ENCODE results near the gene UVRAG. TPM values are rescaled to one million over a fixed set of nuclear protein-coding genes. Genes with fewer than 3 reads are reported as not detected.

Gene UVRAG
- total and polyA plus RNA-seq, 2 donors (not counting 1 experiment from before 2014, with no cell fraction given) = 37.7 to 94.1 TPM

- Mint-ChIP-seq H3K9me3 (ENCODE audit: insufficient read depth) (no peaks in the 10 kb centered on the region), H3K27ac (no peak overlapping the region), H3K4me1 (peaks cover 17% of the 10 kb centered on the region), H3K27me3 (no peaks in the 10 kb centered on the region), H3K4me3 (no peak overlapping the region)
- peaks cover 14 to 16% of the 10 kb centered on the region in 2 experiments for H3K36me3 ChIP-seq (replicated peaks in 1 of 2; ENCODE audit: control extremely low read depth in 1 of 2, control insufficient read depth in 1 of 2, extremely low read depth in 1 of 2, insufficient read depth in 2 of 2, low read length in 1 of 2)
- intact Hi-C loops (cut with micrococcal nuclease) = no loop called here
- DNase-seq (peak; percentile 20), ATAC-seq (ENCODE audit: low read depth) (no peak)
- H4K20me1 ChIP-seq (ENCODE audit: control insufficient read depth, insufficient read depth, low read length, poor library complexity, severe bottlenecking) = peaks cover 39% of the 10 kb centered on the region
- ChIA-PET CTCF (interaction anchor here (1.2 to 1.5 kb wide), 2 partner anchors 116 to 136 kb away, joined by 3 to 5 read pairs; no protein-coding TSS in a partner anchor), POLR2A (no interaction called here)
- H3K9ac ChIP-seq (ENCODE audit: low read length) = no peak overlapping the region
- peaks cover 22% of the 10 kb centered on the region for H3K79me2 ChIP-seq (ENCODE audit: control insufficient read depth, insufficient read depth, low read length)
- no peak overlapping the region for H3K27ac ChIP-seq (ENCODE audit: low read length in 2 of 2)
- peaks cover 0 to 6% of the 10 kb centered on the region in 2 donors for H3K4me1 ChIP-seq (ENCODE audit: control insufficient read depth in 2 of 2, insufficient read depth in 2 of 2, low read length in 2 of 2)
- H2AFZ ChIP-seq (ENCODE audit: insufficient read depth, low read depth, low read length, poor library complexity, severe bottlenecking) = no peak overlapping the region
- H3K4me3 ChIP-seq (ENCODE audit: control extremely low read depth in 1 of 5, extremely low read depth in 1 of 5, insufficient read depth in 1 of 5, low read depth in 2 of 5, low read length in 4 of 5) = no peak overlapping the region
- TF ChIP-seq EZH2 (IDR thresholded peaks at IDR 0.05; ENCODE audit: borderline replicate concordance, insufficient read depth, low read depth, low read length, poor library complexity, severe bottlenecking) = no peak
- TF ChIP-seq, protein P1, sequence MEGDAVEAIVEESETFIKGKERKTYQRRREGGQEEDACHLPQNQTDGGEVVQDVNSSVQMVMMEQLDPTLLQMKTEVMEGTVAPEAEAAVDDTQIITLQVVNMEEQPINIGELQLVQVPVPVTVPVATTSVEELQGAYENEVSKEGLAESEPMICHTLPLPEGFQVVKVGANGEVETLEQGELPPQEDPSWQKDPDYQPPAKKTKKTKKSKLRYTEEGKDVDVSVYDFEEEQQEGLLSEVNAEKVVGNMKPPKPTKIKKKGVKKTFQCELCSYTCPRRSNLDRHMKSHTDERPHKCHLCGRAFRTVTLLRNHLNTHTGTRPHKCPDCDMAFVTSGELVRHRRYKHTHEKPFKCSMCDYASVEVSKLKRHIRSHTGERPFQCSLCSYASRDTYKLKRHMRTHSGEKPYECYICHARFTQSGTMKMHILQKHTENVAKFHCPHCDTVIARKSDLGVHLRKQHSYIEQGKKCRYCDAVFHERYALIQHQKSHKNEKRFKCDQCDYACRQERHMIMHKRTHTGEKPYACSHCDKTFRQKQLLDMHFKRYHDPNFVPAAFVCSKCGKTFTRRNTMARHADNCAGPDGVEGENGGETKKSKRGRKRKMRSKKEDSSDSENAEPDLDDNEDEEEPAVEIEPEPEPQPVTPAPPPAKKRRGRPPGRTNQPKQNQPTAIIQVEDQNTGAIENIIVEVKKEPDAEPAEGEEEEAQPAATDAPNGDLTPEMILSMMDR (IDR thresholded peaks at IDR 0.05) = no peak
- peak overlapping the region; percentile 11 for H3K4me2 ChIP-seq (replicated peaks; ENCODE audit: low read depth, low read length, poor library complexity, severe bottlenecking)
- H3K27me3 ChIP-seq (replicated peaks in 1 of 4; ENCODE audit: control extremely low read depth in 1 of 4, control insufficient read depth in 3 of 4, insufficient read depth in 4 of 4, low read length in 3 of 4) = no peaks in the 10 kb centered on the region
- H3K9me3 ChIP-seq (ENCODE audit: control extremely low read depth in 1 of 3, control insufficient read depth in 2 of 3, insufficient read depth in 1 of 3, low read length in 2 of 3) = no peaks in the 10 kb centered on the region
These were observed 218.7 kb downstream of the UVRAG start for GRCh38 chr11:76033699-76034098.

DNA sequence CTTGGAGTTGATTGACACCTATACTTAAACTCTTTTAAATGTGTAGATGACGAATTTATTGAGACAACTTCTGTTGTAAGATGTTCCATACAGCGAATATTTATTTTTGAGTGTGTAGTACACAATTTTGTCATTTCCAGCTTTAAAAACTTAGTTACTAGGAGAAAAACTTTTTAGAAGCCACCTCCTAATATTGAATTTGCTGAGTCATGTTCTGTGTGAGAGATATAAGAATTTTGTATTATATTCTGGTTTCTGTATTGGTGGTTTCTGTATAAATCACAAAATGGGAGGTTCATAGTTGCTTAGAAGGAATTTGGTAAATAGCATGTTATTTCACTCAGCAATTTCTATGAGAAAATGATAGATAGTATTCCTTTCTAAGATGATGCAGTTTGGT is 220.0 kb downstream of the UVRAG start:
- DNase-seq (no peak), ATAC-seq (ENCODE audit: low read depth) (no peak)
- Histone ChIP-seq H4K20me1 (ENCODE audit: control insufficient read depth, insufficient read depth, low read length, poor library complexity, severe bottlenecking) (peaks cover 48% of the 10 kb centered on the region), H3K4me1 (ENCODE audit: control insufficient read depth in 2 of 2, insufficient read depth in 2 of 2, low read length in 2 of 2) (peaks cover 0 to 6% of the 10 kb centered on the region in 2 donors), H3K36me3 (replicated peaks in 1 of 2; ENCODE audit: control extremely low read depth in 1 of 2, control insufficient read depth in 1 of 2, extremely low read depth in 1 of 2, insufficient read depth in 2 of 2, low read length in 1 of 2) (peaks cover 9 to 12% of the 10 kb centered on the region in 2 experiments), H3K79me2 (ENCODE audit: control insufficient read depth, insufficient read depth, low read length) (peaks cover 24% of the 10 kb centered on the region), H3K9ac (ENCODE audit: low read length) (no peak overlapping the region), H2AFZ (ENCODE audit: insufficient read depth, low read depth, low read length, poor library complexity, severe bottlenecking) (no peak overlapping the region), H3K27me3 (replicated peaks in 1 of 4; ENCODE audit: control extremely low read depth in 1 of 4, control insufficient read depth in 3 of 4, insufficient read depth in 4 of 4, low read length in 3 of 4) (no peaks in the 10 kb centered on the region), H3K4me3 (ENCODE audit: control extremely low read depth in 1 of 5, extremely low read depth in 1 of 5, insufficient read depth in 1 of 5, low read depth in 2 of 5, low read length in 4 of 5) (no peak overlapping the region), H3K9me3 (ENCODE audit: control extremely low read depth in 1 of 3, control insufficient read depth in 2 of 3, insufficient read depth in 1 of 3, low read length in 2 of 3) (no peaks in the 10 kb centered on the region), H3K27ac (ENCODE audit: low read length in 2 of 2) (no peak overlapping the region), H3K4me2 (replicated peaks; ENCODE audit: low read depth, low read length, poor library complexity, severe bottlenecking) (no peak overlapping the region)
- H3K27ac Mint-ChIP-seq = no peak overlapping the region
- no CpG with 5 or more reads among the region's 2 CpGs for WGBS (ENCODE audit: insufficient coverage)
- peaks cover 17% of the 10 kb centered on the region for H3K4me1 Mint-ChIP-seq
- ChIA-PET CTCF (no interaction called here), POLR2A (no interaction called here)
- H3K27me3 Mint-ChIP-seq = no peaks in the 10 kb centered on the region
- no peaks in the 10 kb centered on the region for H3K9me3 Mint-ChIP-seq (ENCODE audit: insufficient read depth)
- no peak for TF ChIP-seq EZH2 (IDR thresholded peaks at IDR 0.05; ENCODE audit: borderline replicate concordance, insufficient read depth, low read depth, low read length, poor library complexity, severe bottlenecking)
- TF ChIP-seq, protein P1 (IDR thresholded peaks at IDR 0.05) = no peak
- intact Hi-C loops (cut with micrococcal nuclease) = no loop called here
- no peak overlapping the region for H3K4me3 Mint-ChIP-seq
